GM13977 (cell line): ENCODE measurements around the gene BPNT1.

Experiments
- DNase-seq: peaks from one replicate; pipeline ENCODE4 v3.0.0; 2012; ENCODE audit warnings: low spot score
- CTCF ChIP-seq: IDR thresholded peaks from 2 replicates; pipeline ENCODE4 v1.5.1; 2012; ENCODE audit warnings: mild to moderate bottlenecking, control low read depth; ENCODE audit not compliant: insufficient read depth; ENCODE audit errors: extremely low read depth, missing control alignments
- in situ Hi-C: fragments of 300-500 bp; cut with MboI; formaldehyde crosslinking; loops from one replicate; pipeline ENCODE4 v1.12.0; 2022; ENCODE audit warnings: low sequenced_read_pairs, low pct_unique_long_range_greater_than_20kb, mixed read lengths, inconsistent platforms; ENCODE audit not compliant: unreplicated experiment

Gene BPNT1

DNA sequence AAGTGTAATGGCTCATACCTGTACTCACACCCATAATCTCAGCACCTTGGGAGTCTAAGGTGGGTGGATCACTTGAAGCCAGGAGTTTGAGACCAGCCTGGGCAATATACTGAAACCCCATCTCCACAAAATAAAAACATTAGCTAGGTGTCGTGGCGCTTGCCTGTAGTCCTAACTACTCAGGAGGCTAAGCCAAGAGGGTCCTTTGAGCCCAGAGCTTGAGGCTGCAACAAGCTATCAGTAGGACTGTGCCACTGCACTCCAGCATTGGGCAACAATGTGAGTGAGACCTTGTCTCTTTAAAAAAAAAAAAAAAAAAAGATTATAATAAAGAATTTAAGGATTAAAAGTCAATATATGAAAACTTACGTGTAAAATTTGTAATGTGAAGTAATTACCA lies 11.7 kb downstream of the BPNT1 start:
- DNase-seq: no peak
- in situ Hi-C loops: no loop called here
- no peak for TF ChIP-seq CTCF

- no peak for DNase-seq
Observed at GRCh38 chr1:220076861-220077762, 12.5 kb downstream of the BPNT1 start.

GRCh38 chr1:220067269-220068204 lies 22.1 kb downstream of the BPNT1 start:
- TF ChIP-seq CTCF: no peak
- DNase-seq: no peak
- in situ Hi-C loops: no loop called here

More at GRCh38 chr1:220076861-220077762, 12.5 kb downstream of the BPNT1 start:
- TF ChIP-seq CTCF: no peak
- in situ Hi-C loops: no loop called here

GRCh38 chr1:220062629-220063028 lies 27.0 kb downstream of the BPNT1 start:
- in situ Hi-C loops: no loop called here
- DNase-seq: no peak
- TF ChIP-seq CTCF: no peak

DNA sequence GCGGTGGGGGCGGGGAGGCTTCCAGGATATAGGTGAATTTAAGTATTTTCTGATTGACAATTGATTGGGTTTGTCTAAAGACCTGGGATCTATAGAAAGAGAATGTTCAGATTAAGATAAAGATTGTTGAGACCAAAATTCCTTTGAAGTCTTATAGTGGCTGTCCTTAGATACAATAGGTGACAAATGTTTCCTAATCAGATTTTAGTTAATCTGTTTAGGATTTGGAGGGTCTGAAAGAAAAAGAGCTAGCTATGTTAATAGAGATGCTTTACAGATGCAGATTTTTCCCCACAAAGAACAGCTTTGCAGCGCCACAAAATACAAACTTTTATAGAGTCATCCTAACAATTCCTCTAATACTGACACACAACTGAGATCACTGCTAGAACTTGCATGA lies 28.7 kb downstream of the BPNT1 start:
- TF ChIP-seq CTCF: no peak
- in situ Hi-C loops: no loop called here
- no peak for DNase-seq

GRCh38 chr1:220056374-220056773 lies 33.2 kb downstream of the BPNT1 start:
- TF ChIP-seq CTCF: no peak
- in situ Hi-C loops: no loop called here
- no peak for DNase-seq
